ENCODE measurements around the gene JPH4. TPM values are rescaled to one million over a fixed set of nuclear protein-coding genes. Genes with fewer than 3 reads are reported as not detected.

The JPH4 gene
- not detected in 2 replicates for total RNA-seq (2014; rRNA removed; shearing (Covaris generic))
- not detected in 2 replicates for total RNA-seq (2022)
- not detected for Bru-seq, nascent RNA
- not detected for BruChase-seq, experiment 1, labeled RNA remaining after a 6-hour chase
- not detected for BruChase-seq, experiment 2, labeled RNA remaining after a 2-hour chase
- long read RNA-seq = 0 reads

DNA sequence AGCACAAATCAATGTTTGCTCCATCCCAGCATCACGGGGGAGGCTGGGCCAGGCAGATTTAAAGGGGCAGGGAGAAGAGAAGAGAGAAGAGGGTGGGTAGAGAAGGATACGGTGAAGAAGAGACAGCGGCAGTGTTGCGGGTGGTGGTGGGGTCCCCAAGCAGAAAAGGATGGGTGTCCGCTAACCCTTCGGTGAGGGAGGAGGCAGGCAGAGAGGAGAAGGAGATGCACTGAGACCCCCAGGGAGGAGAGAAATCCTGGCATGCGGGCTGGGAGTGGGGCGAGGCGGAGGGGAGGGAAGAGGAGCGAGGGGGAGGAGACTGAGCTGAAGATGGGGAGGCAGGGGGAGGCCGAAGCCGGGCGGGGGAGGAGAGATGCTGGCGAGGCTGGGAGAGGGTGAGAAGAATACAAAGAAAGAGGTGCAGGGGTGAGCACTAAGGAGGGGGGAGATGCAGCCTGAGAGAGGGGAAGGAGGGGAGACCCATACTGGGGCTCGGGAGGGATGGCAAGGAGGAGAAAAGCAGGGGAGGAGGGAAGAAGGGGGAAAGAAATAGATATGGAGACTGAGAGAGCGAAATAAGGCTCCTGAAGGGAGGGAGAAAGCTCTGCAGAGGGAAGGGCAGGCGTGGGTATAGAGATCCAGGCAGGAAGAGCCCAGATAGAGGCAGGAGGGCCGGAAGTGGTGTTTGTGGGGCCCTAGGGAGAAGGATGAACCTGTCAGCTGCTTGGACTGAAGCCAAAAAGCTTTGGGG lies at the start of gene JPH4:
JPH4 (minus strand) TSS at position 231 of the 751 bp plus-strand sequence. CDS start 1,337 bp downstream, outside the sequence.
- no TSS peak for BruUV-seq (replicated peaks)
- Histone ChIP-seq H2AFZ (ENCODE audit: low read length) (no peak within 1 kb of the TSS), H3K9me2 (ENCODE audit: insufficient read depth, low read length) (no peaks in the 10 kb centered on the region), H3K36me3 (ENCODE audit: insufficient read depth, low read length) (no peaks in the 10 kb centered on the region), H3K4me2 (ENCODE audit: low read length) (no peak within 1 kb of the TSS), H3K4me3 (ENCODE audit: low read depth, low read length, poor library complexity, severe bottlenecking) (no peak within 1 kb of the TSS), H3K79me2 (ENCODE audit: insufficient read depth, low read depth, low read length) (no peaks in the 10 kb centered on the region), H4K20me1 (ENCODE audit: insufficient read depth, low read length) (no peaks in the 10 kb centered on the region), H3K9me3 (ENCODE audit: low read length) (no peaks in the 10 kb centered on the region), H3K4me1 (ENCODE audit: insufficient read depth, low read length, poor library complexity, severe bottlenecking) (no peaks in the 10 kb centered on the region), H3K27ac (ENCODE audit: low read depth, low read length, poor library complexity, severe bottlenecking) (no peak within 1 kb of the TSS)
- intact Hi-C loops (cut with micrococcal nuclease; ENCODE audit: unreplicated experiment) = no loop called here
- TF ChIP-seq, protein P1, sequence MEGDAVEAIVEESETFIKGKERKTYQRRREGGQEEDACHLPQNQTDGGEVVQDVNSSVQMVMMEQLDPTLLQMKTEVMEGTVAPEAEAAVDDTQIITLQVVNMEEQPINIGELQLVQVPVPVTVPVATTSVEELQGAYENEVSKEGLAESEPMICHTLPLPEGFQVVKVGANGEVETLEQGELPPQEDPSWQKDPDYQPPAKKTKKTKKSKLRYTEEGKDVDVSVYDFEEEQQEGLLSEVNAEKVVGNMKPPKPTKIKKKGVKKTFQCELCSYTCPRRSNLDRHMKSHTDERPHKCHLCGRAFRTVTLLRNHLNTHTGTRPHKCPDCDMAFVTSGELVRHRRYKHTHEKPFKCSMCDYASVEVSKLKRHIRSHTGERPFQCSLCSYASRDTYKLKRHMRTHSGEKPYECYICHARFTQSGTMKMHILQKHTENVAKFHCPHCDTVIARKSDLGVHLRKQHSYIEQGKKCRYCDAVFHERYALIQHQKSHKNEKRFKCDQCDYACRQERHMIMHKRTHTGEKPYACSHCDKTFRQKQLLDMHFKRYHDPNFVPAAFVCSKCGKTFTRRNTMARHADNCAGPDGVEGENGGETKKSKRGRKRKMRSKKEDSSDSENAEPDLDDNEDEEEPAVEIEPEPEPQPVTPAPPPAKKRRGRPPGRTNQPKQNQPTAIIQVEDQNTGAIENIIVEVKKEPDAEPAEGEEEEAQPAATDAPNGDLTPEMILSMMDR (conservative IDR thresholded peaks at IDR 0.05; ENCODE audit: low read length) = no peak
- no peak for TF ChIP-seq EZH2phosphoT487 (IDR thresholded peaks at IDR 0.05; ENCODE audit: borderline replicate concordance, low read depth, low read length)
- ChIA-PET POLR2A (no interaction called here), CTCF (ENCODE audit: unreplicated experiment) (no interaction called here)
- no peak for DNase-seq (ENCODE audit: low spot score)

DNA sequence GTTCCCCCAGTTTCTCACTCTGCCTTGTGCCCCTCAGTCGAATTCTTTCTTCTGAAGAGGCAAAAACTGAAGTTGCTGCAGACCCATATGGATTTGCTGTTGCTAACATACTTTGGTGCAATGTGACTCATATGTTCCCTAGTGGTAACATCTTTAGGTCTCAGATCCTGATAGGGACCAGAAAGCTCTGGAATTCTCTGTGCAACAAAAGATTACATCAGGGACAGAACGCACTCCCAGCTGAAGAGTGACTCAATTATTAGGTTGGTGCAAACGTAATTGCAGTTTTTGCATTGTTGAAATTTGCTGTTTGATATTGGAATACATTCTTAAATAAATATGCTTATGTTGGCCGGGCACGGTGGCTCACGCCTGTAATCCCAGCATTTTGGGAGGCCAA lies 49.4 kb upstream of the JPH4 start:
- Histone ChIP-seq H3K4me3 (ENCODE audit: low read depth, low read length, poor library complexity, severe bottlenecking) (no peak overlapping the region), H3K4me1 (ENCODE audit: insufficient read depth, low read length, poor library complexity, severe bottlenecking) (no peaks in the 10 kb centered on the region), H3K9me3 (ENCODE audit: low read length) (peaks cover 23% of the 10 kb centered on the region), H2AFZ (ENCODE audit: low read length) (no peak overlapping the region), H3K9me2 (ENCODE audit: insufficient read depth, low read length) (no peaks in the 10 kb centered on the region), H3K27ac (ENCODE audit: low read depth, low read length, poor library complexity, severe bottlenecking) (no peak overlapping the region), H4K20me1 (ENCODE audit: insufficient read depth, low read length) (no peaks in the 10 kb centered on the region), H3K4me2 (ENCODE audit: low read length) (no peak overlapping the region), H3K36me3 (ENCODE audit: insufficient read depth, low read length) (no peaks in the 10 kb centered on the region), H3K79me2 (ENCODE audit: insufficient read depth, low read depth, low read length) (no peaks in the 10 kb centered on the region)
- BruUV-seq (replicated peaks) = no TSS peak
- ChIA-PET CTCF (ENCODE audit: unreplicated experiment) (no interaction called here), POLR2A (no interaction called here)
- DNase-seq (ENCODE audit: low spot score) = no peak
- intact Hi-C loops (cut with micrococcal nuclease; ENCODE audit: unreplicated experiment) = no loop called here
- TF ChIP-seq, protein P1 (conservative IDR thresholded peaks at IDR 0.05; ENCODE audit: low read length) = no peak
- no peak for TF ChIP-seq EZH2phosphoT487 (IDR thresholded peaks at IDR 0.05; ENCODE audit: borderline replicate concordance, low read depth, low read length)

DNA sequence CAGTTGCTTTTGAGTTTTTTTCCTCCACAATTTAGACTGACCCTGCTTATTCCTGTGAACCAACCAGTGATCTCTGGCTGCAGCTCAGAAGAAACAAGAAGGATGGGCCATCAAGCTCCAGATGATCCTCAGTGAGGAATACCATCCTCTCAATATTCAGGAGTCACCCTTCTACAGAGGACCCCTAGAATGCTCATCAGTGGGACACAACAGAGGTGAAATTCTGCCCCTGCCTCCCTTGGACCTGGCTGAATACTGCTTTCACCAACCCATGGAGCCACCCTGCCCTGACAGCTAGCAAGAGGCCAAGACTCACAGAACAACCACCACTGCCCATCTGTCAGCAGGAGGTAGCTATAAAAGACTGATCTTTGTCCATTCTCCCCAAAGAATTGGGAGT lies 48.4 kb upstream of the JPH4 start:
- BruUV-seq (replicated peaks) = no TSS peak
- H3K79me2 ChIP-seq (ENCODE audit: insufficient read depth, low read depth, low read length) = no peaks in the 10 kb centered on the region
- H3K4me2 ChIP-seq (ENCODE audit: low read length) = no peak overlapping the region
- H3K9me3 ChIP-seq (ENCODE audit: low read length) = peaks cover 23% of the 10 kb centered on the region
- H3K9me2 ChIP-seq (ENCODE audit: insufficient read depth, low read length) = no peaks in the 10 kb centered on the region
- H3K27ac ChIP-seq (ENCODE audit: low read depth, low read length, poor library complexity, severe bottlenecking) = no peak overlapping the region
- TF ChIP-seq, protein P1 (conservative IDR thresholded peaks at IDR 0.05; ENCODE audit: low read length) = no peak
- TF ChIP-seq EZH2phosphoT487 (IDR thresholded peaks at IDR 0.05; ENCODE audit: borderline replicate concordance, low read depth, low read length) = no peak
- no peaks in the 10 kb centered on the region for H3K4me1 ChIP-seq (ENCODE audit: insufficient read depth, low read length, poor library complexity, severe bottlenecking)
- no peaks in the 10 kb centered on the region for H3K36me3 ChIP-seq (ENCODE audit: insufficient read depth, low read length)
- no peaks in the 10 kb centered on the region for H4K20me1 ChIP-seq (ENCODE audit: insufficient read depth, low read length)
- no peak overlapping the region for H3K4me3 ChIP-seq (ENCODE audit: low read depth, low read length, poor library complexity, severe bottlenecking)
- ChIA-PET POLR2A (no interaction called here), CTCF (ENCODE audit: unreplicated experiment) (no interaction called here)
- intact Hi-C loops (cut with micrococcal nuclease; ENCODE audit: unreplicated experiment) = no loop called here
- DNase-seq (ENCODE audit: low spot score) = no peak
- no peak overlapping the region for H2AFZ ChIP-seq (ENCODE audit: low read length)

All from OCI-LY7 (cell line).